NCI-H82 treated with DMSO at 0.1 percent for 48 hours (cell line): ENCODE data around the gene BCAS1.
"Not testable (repeated sequence)": the region's sequence is repeated elsewhere in the genome, so short reads cannot be mapped to it uniquely, and the experiment has no call there.

Experiments
- DNase-seq: peaks from one replicate; lab custom pipeline; 2025; ENCODE audit not compliant: unreplicated experiment; lab: John Stamatoyannopoulos, UW

Gene BCAS1

DNA sequence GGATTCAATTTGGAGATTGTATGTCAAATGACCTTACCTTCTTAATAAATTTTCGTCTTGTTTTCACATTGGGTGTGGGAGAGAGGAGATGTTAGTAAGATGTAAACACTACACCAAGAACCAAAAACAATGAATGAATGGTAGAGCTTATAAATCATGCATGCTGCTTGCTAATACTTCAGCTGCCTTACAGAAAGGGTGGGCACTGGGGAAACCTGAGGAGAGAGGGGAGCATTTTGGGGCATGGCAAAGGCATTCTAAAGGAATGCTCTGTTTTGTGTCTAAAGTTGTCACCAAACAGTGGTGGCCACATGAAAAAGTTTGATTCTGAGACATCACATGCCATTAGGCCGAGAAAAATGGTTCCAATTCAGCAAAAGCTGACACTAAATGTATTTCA lies 80.4 kb downstream of the BCAS1 start:
- no peak for DNase-seq

GRCh38 chr20:53989401-53989800 lies 81.0 kb downstream of the BCAS1 start:
- no peak for DNase-seq

- DNase-seq: no peak
Observed at GRCh38 chr20:53986037-53986650, 84.2 kb downstream of the BCAS1 start.

GRCh38 chr20:53985150-53985518 lies 85.3 kb downstream of the BCAS1 start:
- no peak for DNase-seq

DNA sequence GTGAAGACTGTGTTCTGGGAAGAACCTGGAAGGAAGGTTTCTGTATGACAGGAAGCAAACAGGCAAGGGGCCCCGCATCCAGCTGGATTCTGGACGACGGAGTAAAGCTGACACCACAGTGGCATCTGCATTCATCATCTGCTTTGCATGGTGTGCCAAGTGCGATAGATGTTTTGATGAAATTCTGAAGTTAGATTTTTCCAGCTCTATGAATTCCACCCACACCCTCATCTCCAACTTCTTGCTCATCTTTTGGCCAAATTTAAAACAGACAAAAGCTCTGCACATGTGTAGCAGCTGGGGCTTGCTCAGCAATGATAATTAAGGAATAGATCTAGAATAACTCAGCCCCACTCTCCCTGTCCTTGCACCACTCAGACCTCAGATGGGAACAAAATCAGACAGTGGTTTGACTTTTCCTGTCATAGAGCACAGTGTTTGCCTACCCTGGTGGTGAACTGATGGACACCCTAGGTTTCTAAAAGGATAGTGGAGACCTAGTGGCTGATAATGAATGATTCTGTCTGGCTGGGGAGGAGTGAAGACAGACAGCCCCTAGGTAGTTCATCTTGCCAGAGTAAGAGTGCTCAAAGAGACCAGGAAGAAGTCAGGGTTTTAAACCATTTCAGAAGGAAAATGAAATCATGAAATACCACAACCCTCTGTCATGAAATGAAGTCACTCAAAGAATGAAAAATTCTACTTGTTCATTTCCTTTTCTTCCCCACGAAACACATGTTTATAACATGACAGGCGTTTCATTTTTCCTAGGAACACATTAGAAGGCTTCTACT lies 85.8 kb downstream of the BCAS1 start:
- DNase-seq: no peak

DNA sequence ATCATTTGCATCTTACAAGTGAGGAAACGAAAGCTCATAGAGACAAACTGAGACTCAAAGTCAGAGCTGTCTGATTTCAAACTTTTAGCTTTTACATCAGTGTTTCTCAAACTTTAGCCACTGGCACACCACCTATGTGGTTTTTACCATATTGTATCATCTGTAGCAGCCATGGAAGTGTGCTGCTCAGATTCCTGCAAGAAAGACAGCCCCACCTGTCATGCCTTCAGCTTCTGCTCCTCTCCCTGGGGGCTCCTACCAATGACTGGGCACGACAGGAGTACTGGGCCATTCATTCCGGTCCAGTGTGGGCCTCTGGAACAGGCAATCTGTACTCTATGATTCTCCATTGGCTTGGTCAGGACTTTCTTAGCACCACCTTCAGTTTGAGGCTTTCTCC lies 87.0 kb downstream of the BCAS1 start:
- no peak for DNase-seq

DNA sequence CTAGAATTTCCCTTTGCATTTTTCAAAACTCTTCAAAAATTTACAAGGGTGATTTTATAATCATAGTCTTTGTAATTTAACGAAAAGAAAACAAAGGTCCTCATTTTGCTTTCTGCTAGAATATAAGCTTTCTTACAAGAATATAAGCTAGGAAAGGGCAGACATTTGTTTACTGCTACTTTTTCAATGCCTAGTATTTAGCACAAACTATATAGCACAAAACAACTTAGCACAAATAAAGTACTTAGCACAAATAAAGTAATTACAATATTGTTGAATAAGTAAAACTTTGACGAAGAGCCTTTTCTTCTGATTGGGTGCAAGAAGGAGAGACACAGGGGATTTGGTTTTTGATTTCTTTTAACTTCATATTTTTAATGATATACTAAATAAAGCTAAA lies 87.8 kb downstream of the BCAS1 start:
- no peak for DNase-seq

- no peak for DNase-seq
Observed at GRCh38 chr20:53981752-53982437, 88.5 kb downstream of the BCAS1 start.

- DNase-seq: no peak
Observed at GRCh38 chr20:53981130-53981529, 89.3 kb downstream of the BCAS1 start.

DNA sequence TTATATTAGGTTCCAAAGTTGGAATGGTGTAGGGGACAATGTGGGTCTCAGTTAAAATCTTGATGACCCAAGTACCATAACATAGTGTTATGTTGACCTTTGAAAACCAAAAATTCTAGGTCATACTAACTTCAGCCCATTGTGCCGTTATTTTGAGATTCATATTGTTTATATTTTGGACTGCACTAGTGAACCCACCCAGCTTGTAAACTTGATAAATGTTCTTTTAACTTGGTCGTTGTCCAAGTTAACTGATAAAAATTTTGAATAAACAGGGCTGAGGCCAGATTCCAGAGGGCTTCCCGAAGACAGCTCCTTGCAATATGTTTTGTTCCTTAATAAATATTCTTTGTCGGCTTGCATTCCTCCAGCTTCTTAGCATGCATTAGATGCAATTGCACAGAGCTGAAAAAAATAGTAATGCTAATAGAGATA lies 90.3 kb downstream of the BCAS1 start:
- no peak for DNase-seq

GRCh38 chr20:53978497-53978896 lies 91.9 kb downstream of the BCAS1 start:
- DNase-seq: no peak

- no peak for DNase-seq
Observed at GRCh38 chr20:53977391-53977790, 93.0 kb downstream of the BCAS1 start.

DNA sequence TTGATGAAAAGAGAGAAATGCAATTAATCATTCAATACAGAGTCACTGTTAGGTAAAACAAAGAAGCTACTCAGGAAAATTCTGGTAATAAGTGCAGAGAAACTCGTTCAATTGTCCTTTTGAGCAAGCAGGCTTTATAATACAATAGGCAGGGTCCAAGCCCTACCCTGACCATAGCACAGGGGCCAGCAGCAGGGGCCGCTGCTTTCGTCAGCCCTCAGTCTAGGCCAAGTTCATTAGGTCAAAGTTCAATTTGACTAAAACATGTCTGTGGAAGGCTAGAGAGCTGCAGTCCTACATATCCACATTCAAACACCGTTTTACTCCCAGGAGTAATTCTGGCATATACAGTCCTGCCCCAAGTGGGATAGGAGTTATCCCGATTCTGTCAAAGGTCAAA lies 94.6 kb downstream of the BCAS1 start:
- no peak for DNase-seq

- no peak for DNase-seq
Observed at GRCh38 chr20:53974785-53975555, 95.4 kb downstream of the BCAS1 start.

DNA sequence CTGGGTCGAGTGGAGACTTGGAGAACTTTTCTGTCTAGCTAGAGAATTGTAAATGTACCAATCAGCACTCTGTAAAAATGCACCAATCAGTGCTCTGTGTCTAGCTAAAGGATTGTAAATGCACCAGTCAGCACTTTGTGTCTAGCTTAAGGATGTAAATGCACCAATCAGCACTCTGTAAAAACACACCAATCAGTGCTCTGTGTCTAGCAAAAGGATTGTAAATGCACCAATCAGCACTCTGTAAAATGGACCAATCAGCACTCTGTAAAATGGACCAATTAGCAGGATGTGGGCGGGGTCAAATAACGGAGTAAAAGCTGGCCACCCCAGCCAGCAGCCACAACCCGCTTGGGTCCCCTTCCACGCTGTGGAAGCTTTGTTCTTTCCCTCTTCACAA lies 96.5 kb downstream of the BCAS1 start:
- not testable (repeated sequence) for DNase-seq

- no peak for DNase-seq
Observed at GRCh38 chr20:53972179-53972578, 98.2 kb downstream of the BCAS1 start.

DNA sequence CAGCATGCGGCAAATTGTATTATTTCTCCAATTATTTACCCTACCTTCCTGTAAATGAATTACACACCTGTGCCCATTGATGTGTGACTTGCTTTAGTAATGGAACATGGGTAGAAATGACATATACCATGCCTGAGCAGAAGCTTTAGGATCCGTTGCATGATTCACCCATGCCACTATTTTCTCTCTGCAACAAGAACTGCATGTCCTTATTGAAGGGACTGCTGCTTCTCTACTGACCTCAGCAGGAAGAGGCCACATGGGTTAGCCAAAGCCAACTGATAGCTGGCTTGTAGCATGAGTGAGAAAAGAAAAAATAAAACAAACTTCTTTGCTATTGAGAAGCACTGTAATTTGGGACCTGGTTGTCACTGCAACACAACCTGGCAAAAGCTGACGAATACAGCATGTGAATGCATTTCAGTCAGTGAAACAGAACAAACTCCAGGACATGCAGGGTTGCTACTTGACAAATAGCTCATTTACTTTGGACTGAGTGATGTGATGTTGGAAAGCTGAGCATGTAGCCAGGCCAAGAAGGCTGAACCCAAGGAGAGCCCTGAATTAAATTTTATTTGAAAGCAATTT lies 99.2 kb downstream of the BCAS1 start:
- DNase-seq: no peak

DNA sequence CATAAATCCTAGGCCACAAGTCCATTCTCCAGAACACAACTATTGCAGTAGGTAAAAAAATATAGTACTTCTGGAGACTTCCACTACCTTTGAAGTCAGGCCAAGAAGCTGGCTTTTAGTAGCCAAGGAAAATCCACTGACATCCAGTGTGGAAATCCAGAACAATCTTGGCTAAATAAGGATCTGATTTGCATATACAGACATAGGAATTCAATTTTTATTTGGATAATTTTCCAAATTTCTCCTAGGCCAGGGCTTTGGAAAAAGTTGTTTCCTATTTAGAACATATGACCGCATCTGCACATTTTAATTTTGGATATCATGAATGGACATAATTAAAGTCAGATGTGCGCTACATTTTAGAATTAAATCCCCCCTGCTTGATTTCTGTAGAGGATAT lies 100.2 kb downstream of the BCAS1 start:
- no peak for DNase-seq

DNA sequence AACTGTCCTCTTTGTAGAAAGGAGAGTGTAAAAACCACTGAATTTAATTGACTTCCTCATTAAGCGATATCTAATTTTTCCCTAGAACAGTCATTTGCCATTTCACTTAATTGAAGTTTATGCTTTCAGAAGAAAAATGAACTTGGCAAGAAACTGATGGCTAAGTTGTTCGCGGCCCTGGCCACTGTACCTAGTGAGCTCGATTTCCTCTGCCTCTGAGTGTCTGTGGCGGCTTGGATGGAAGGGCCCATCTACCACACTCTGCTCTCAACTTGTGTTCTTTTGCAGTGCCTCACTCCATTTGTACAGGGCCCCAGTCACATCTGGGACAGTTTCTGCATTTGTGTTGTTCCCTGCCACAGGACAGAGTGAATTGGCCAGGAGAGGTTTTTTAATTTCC lies 102.9 kb downstream of the BCAS1 start:
- DNase-seq: no peak

DNA sequence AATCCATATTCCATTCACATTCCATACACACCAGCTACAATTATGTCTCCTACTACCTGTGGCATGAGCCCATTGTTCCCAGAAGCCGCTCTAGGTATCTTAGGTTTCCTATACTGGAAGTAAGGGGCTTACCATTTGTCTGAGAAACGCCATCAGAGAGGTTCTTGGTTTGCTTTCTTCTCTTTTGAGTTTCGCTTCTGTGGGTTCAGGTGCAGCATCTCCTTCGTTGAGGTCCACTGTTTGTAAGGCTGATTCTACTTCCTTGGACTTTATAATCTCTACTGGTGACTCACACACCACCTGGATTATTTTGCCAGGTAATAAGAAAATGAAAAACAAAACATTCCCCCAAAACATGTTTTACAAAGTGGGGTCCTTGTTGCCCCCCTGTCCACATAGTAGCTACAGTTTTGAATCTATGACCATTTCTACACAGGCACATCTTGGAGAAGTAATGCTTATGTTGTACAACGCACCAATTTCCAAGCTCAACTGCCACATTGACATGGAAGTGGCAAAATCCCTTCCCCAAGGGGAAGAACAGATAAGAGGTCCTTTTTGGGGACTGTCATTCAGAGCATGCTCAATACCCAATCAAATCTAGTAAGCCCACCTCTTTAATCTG lies 103.5 kb downstream of the BCAS1 start:
- DNase-seq: no peak
